OCI-LY1 (cell line): ENCODE measurements around the gene HMG20A.

ENCODE experiments used
- H2AFZ ChIP-seq: fragments of 200-600 bp; sonication (generic), shearing (Covaris generic); 2 replicates; pipeline ENCODE4 v1.6.0; 2014; ENCODE audit warnings: antibody characterized with exemption, mild to moderate bottlenecking, low read length
- H3F3A ChIP-seq: fragments of 200-600 bp; sonication (generic), shearing (Covaris generic); 2 replicates; pipeline ENCODE4 v1.6.0; 2014; ENCODE audit warnings: mild to moderate bottlenecking, antibody characterized with exemption, low read length, moderate library complexity; ENCODE audit not compliant: insufficient read depth
- H3K27ac ChIP-seq: fragments of 200-600 bp; sonication (generic); 2 replicates; pipeline ENCODE4 v1.5.1; 2014; ENCODE audit warnings: low read length, mixed run types, mild to moderate bottlenecking, low read depth; ENCODE audit not compliant: poor library complexity, severe bottlenecking
- H3K27me3 ChIP-seq: fragments of 200-600 bp; sonication (generic); 2 replicates; pipeline ENCODE4 v1.6.0; 2014; ENCODE audit warnings: antibody characterized with exemption, mild to moderate bottlenecking, low read length, moderate library complexity; ENCODE audit not compliant: insufficient read depth
- H3K36me3 ChIP-seq: fragments of 200-600 bp; sonication (generic); 2 replicates; pipeline ENCODE4 v1.6.1; 2014; ENCODE audit warnings: mild to moderate bottlenecking, antibody characterized with exemption, low read length, moderate library complexity, mixed read lengths; ENCODE audit not compliant: insufficient read depth
- H3K4me1 ChIP-seq: fragments of 200-600 bp; sonication (generic); 2 replicates; pipeline ENCODE4 v1.5.1; 2014; ENCODE audit warnings: mild to moderate bottlenecking, low read length, moderate library complexity; ENCODE audit not compliant: insufficient read depth, severe bottlenecking
- H3K4me2 ChIP-seq: fragments of 200-600 bp; sonication (generic), shearing (Covaris generic); 2 replicates; pipeline ENCODE4 v1.6.1; 2014; ENCODE audit warnings: low read length
- H3K4me3 ChIP-seq: fragments of 200-600 bp; sonication (generic); 2 replicates; pipeline ENCODE4 v1.5.1; 2014; ENCODE audit warnings: low read length, low read depth, mild to moderate bottlenecking, mixed read lengths; ENCODE audit not compliant: poor library complexity, severe bottlenecking
- H3K79me2 ChIP-seq: fragments of 200-600 bp; shearing (Covaris generic); 2 replicates; pipeline ENCODE4 v1.6.1; 2016; ENCODE audit warnings: mixed run types, low read length, mixed read lengths; ENCODE audit not compliant: insufficient read depth
- H3K9ac ChIP-seq: fragments of 200-600 bp; sonication (generic), shearing (Covaris generic); 2 replicates; pipeline ENCODE4 v1.6.1; 2014; ENCODE audit warnings: mild to moderate bottlenecking, low read length, mixed read lengths
- H3K9me2 ChIP-seq: fragments of 200-600 bp; sonication (generic), shearing (Covaris generic); 2 replicates; pipeline ENCODE4 v1.6.1; 2014; ENCODE audit warnings: low read depth, mild to moderate bottlenecking, low read length, mixed read lengths
- H3K9me3 ChIP-seq: fragments of 200-600 bp; shearing (Covaris generic); 2 replicates; pipeline ENCODE4 v1.6.1; 2014; ENCODE audit warnings: low read length, mixed read lengths
- H4K20me1 ChIP-seq: fragments of 200-600 bp; sonication (generic), shearing (Covaris generic); 2 replicates; pipeline ENCODE4 v1.6.0; 2016; ENCODE audit warnings: mild to moderate bottlenecking, low read length; ENCODE audit not compliant: insufficient read depth
- CTCF ChIP-seq: fragments of 200-600 bp; sonication (generic), shearing (Covaris generic); IDR thresholded peaks from 2 replicates; pipeline ENCODE4 v1.5.1; 2017; ENCODE audit warnings: mild to moderate bottlenecking, antibody characterized with exemption, low read length, moderate library complexity, mixed read lengths
- EZH2 ChIP-seq: fragments of 200-600 bp; sonication (generic), shearing (Covaris generic); IDR thresholded peaks from 2 replicates; pipeline ENCODE4 v1.8.0; 2017; ENCODE audit warnings: borderline replicate concordance, mixed run types, mild to moderate bottlenecking, antibody characterized with exemption, low read length, moderate library complexity, mixed read lengths

HMG20A gene

GRCh38 chr15:77454265-77454664, 33.6 kb downstream of the HMG20A start:
- H3F3A ChIP-seq, result no peaks in the 10 kb centered on the region
- no peak overlapping the region for H3K4me2 ChIP-seq
- H3K9me2 ChIP-seq, result no peaks in the 10 kb centered on the region
- H3K36me3 ChIP-seq, result peaks cover 28% of the 10 kb centered on the region
- H3K27ac ChIP-seq, result no peak overlapping the region
- no peak overlapping the region for H3K9ac ChIP-seq
- no peak overlapping the region for H2AFZ ChIP-seq
- no peak overlapping the region for H3K4me3 ChIP-seq
- TF ChIP-seq CTCF (no peak), EZH2 (no peak)
- no peaks in the 10 kb centered on the region for H3K79me2 ChIP-seq
- no peaks in the 10 kb centered on the region for H3K9me3 ChIP-seq
- H3K27me3 ChIP-seq, result no peaks in the 10 kb centered on the region
- H4K20me1 ChIP-seq, result no peaks in the 10 kb centered on the region
- no peaks in the 10 kb centered on the region for H3K4me1 ChIP-seq

GRCh38 chr15:77454951-77455350, 34.3 kb downstream of the HMG20A start:
- peaks cover 34% of the 10 kb centered on the region for H3K36me3 ChIP-seq
- H3K4me1 ChIP-seq, result no peaks in the 10 kb centered on the region
- H3K27ac ChIP-seq, result no peak overlapping the region
- no peaks in the 10 kb centered on the region for H3K9me2 ChIP-seq
- no peaks in the 10 kb centered on the region for H3K79me2 ChIP-seq
- no peak overlapping the region for H3K4me2 ChIP-seq
- H4K20me1 ChIP-seq, result no peaks in the 10 kb centered on the region
- H3K9ac ChIP-seq, result no peak overlapping the region
- no peak overlapping the region for H2AFZ ChIP-seq
- H3K27me3 ChIP-seq, result no peaks in the 10 kb centered on the region
- no peaks in the 10 kb centered on the region for H3F3A ChIP-seq
- no peak overlapping the region for H3K4me3 ChIP-seq
- H3K9me3 ChIP-seq, result no peaks in the 10 kb centered on the region
- TF ChIP-seq EZH2, result no peak
- no peak for TF ChIP-seq CTCF

- H4K20me1 ChIP-seq, result no peaks in the 10 kb centered on the region
- no peak overlapping the region for H3K9ac ChIP-seq
- H3K36me3 ChIP-seq, result peaks cover 33% of the 10 kb centered on the region
- H3K4me2 ChIP-seq, result no peak overlapping the region
- H3K27ac ChIP-seq, result no peak overlapping the region
- H3F3A ChIP-seq, result no peaks in the 10 kb centered on the region
- no peaks in the 10 kb centered on the region for H3K79me2 ChIP-seq
- no peak for TF ChIP-seq EZH2
- no peak for TF ChIP-seq CTCF
- no peaks in the 10 kb centered on the region for H3K27me3 ChIP-seq
- H3K9me3 ChIP-seq, result no peaks in the 10 kb centered on the region
- no peak overlapping the region for H2AFZ ChIP-seq
- H3K9me2 ChIP-seq, result no peaks in the 10 kb centered on the region
- no peak overlapping the region for H3K4me3 ChIP-seq
- no peaks in the 10 kb centered on the region for H3K4me1 ChIP-seq
These were observed 35.1 kb downstream of the HMG20A start for GRCh38 chr15:77455696-77456321.
